Choroid plexus epithelial cell (primary cell): ENCODE data around the gene EXOC1.

ENCODE experiments used
- DNase-seq: peaks from one replicate; pipeline ENCODE4 v3.0.0-alpha.2; 2010; ENCODE audit warnings: low read depth
- H3K4me3 ChIP-seq: 2 replicates; pipeline ENCODE4 v1.5.1; 2011; ENCODE audit warnings: low read depth, mild to moderate bottlenecking, control low read depth, low read length, moderate library complexity
- TF ChIP-seq, protein P1 (sequence below): conservative IDR thresholded peaks from 2 replicates; pipeline ENCODE4 v1.5.1; 2011; ENCODE audit warnings: low read depth, mild to moderate bottlenecking, control low read depth, inconsistent platforms, low read length, moderate library complexity

The EXOC1 gene

GRCh38 chr4:55851885-55852284 lies 1.6 kb upstream of the EXOC1 start:
- no peak overlapping the region for H3K4me3 ChIP-seq
- TF ChIP-seq, protein P1, sequence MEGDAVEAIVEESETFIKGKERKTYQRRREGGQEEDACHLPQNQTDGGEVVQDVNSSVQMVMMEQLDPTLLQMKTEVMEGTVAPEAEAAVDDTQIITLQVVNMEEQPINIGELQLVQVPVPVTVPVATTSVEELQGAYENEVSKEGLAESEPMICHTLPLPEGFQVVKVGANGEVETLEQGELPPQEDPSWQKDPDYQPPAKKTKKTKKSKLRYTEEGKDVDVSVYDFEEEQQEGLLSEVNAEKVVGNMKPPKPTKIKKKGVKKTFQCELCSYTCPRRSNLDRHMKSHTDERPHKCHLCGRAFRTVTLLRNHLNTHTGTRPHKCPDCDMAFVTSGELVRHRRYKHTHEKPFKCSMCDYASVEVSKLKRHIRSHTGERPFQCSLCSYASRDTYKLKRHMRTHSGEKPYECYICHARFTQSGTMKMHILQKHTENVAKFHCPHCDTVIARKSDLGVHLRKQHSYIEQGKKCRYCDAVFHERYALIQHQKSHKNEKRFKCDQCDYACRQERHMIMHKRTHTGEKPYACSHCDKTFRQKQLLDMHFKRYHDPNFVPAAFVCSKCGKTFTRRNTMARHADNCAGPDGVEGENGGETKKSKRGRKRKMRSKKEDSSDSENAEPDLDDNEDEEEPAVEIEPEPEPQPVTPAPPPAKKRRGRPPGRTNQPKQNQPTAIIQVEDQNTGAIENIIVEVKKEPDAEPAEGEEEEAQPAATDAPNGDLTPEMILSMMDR = no peak
- DNase-seq = no peak

- no peak for DNase-seq
- TF ChIP-seq, protein P1 = no peak
- H3K4me3 ChIP-seq = peak overlapping the region; percentile 95
These were observed 681 bp downstream of the EXOC1 start for GRCh38 chr4:55854129-55854528.

- no peak for DNase-seq
- TF ChIP-seq, protein P1 = no peak
- H3K4me3 ChIP-seq = no peak overlapping the region
These were observed 4.1 kb downstream of the EXOC1 start for GRCh38 chr4:55857586-55857985.

DNA sequence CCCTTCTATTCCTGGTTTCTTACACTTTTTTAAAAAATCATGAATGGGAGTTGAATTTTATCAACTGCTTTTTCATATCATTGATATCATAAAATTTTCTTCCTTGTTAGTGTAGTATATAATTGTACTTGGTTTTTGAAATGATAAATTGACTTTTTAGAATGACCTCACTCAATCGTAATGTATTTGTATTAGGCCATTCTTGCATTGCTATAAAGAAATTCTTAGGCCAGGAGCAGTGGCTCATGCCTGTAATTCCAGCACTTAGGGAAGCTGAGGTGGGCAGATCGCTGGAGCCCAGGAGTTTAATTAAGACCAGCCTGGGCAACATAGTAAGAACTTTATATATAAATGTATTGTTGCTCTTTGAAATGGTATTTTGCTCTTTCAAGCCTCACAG lies 6.3 kb downstream of the EXOC1 start:
- TF ChIP-seq, protein P1 = no peak
- peak; percentile 12 for DNase-seq
- no peak overlapping the region for H3K4me3 ChIP-seq

GRCh38 chr4:55864577-55865223 lies 11.3 kb downstream of the EXOC1 start:
- no peak for DNase-seq
- TF ChIP-seq, protein P1 = no peak
- no peak overlapping the region for H3K4me3 ChIP-seq

DNA sequence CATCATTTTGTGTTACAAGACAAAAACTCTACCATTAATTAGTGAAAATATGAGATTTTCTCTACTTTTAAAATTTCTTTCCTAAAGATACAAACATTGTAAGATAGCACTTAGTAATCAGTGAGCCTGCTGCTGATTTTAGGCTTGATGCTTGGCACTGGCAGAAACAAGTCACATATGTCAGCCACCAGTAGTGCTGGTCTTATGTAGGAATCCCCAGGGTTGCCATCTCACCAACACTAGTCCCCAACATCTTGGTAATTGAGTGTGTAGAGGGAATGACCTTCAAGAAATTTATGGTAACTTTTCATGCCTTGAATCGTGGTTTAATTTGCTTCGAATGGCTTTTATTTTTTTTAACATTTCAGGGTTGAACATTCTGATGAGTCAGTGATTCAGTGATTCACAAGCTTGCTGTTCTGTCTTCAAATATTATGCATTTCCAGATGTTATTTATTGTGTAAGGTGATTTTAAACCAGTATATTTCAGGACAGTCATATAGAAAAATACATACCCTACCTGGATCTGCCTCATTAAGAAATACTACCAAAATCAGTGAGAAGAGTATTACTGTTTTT lies 11.9 kb downstream of the EXOC1 start:
- TF ChIP-seq, protein P1 = no peak
- peak; percentile 73 for DNase-seq
- no peak overlapping the region for H3K4me3 ChIP-seq
